ENCODE results near the gene CNIH2. TPM values are rescaled to one million over a fixed set of nuclear protein-coding genes. Genes with fewer than 3 reads are reported as not detected.

CNIH2 gene
- polyA plus RNA-seq, 1 donor from 2014 or later: 47.9 TPM

DNA sequence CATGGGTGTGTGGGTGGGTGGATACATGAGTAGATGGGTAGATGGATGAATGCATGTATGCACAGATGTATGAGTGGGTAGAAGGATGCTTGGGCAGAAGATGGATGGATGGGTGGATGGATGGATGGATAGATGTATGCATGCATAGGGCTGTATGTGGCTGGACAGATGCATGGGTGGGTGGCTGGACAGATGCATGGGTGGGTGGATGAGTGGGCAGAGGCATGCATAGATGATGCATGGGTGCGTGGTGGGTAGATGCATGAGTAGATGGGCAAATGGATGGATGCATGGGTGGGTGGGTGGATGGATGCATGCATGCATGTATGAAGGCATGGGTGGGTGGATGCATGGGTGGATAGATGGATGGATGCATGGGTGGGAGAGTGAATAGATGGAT, 45.7 kb downstream of the CNIH2 start:
- H4K20me1 ChIP-seq (ENCODE audit: insufficient read depth): no peaks in the 10 kb centered on the region
- no peaks in the 10 kb centered on the region for H3K27me3 ChIP-seq (ENCODE audit: insufficient read depth, low read depth, low read length)
- no peaks in the 10 kb centered on the region for H3K9me2 ChIP-seq (ENCODE audit: insufficient read depth, low read length)
- no peaks in the 10 kb centered on the region for H3F3A ChIP-seq (ENCODE audit: insufficient read depth, low read length, poor library complexity, severe bottlenecking)
- H3K9me3 ChIP-seq (ENCODE audit: low read length): no peaks in the 10 kb centered on the region
- no peak overlapping the region for H2AFZ ChIP-seq (ENCODE audit: low read depth, low read length)
- H3K4me2 ChIP-seq (ENCODE audit: low read length): no peak overlapping the region
- no peak overlapping the region for H3K4me3 ChIP-seq (ENCODE audit: low read length)
- no peak overlapping the region for H3K27ac ChIP-seq (ENCODE audit: low read length)
- TF ChIP-seq, protein P1, sequence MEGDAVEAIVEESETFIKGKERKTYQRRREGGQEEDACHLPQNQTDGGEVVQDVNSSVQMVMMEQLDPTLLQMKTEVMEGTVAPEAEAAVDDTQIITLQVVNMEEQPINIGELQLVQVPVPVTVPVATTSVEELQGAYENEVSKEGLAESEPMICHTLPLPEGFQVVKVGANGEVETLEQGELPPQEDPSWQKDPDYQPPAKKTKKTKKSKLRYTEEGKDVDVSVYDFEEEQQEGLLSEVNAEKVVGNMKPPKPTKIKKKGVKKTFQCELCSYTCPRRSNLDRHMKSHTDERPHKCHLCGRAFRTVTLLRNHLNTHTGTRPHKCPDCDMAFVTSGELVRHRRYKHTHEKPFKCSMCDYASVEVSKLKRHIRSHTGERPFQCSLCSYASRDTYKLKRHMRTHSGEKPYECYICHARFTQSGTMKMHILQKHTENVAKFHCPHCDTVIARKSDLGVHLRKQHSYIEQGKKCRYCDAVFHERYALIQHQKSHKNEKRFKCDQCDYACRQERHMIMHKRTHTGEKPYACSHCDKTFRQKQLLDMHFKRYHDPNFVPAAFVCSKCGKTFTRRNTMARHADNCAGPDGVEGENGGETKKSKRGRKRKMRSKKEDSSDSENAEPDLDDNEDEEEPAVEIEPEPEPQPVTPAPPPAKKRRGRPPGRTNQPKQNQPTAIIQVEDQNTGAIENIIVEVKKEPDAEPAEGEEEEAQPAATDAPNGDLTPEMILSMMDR (IDR thresholded peaks at IDR 0.05; ENCODE audit: poor library complexity, severe bottlenecking): no peak
- TF ChIP-seq EP300 (conservative IDR thresholded peaks at IDR 0.05; ENCODE audit: poor library complexity, severe bottlenecking): no peak
- no peak for TF ChIP-seq EZH2 (IDR thresholded peaks at IDR 0.05; ENCODE audit: borderline replicate concordance, insufficient read depth, low read length, poor library complexity, severe bottlenecking)
- TF ChIP-seq RAD21 (conservative IDR thresholded peaks at IDR 0.05): no peak
- TF ChIP-seq SMC3 (conservative IDR thresholded peaks at IDR 0.05; ENCODE audit: poor library complexity): no peak
- TF ChIP-seq MXI1 (conservative IDR thresholded peaks at IDR 0.05; ENCODE audit: poor library complexity, severe bottlenecking): no peak
- TF ChIP-seq POLR2AphosphoS5 (IDR thresholded peaks at IDR 0.05): no peak
- TF ChIP-seq, protein P2, sequence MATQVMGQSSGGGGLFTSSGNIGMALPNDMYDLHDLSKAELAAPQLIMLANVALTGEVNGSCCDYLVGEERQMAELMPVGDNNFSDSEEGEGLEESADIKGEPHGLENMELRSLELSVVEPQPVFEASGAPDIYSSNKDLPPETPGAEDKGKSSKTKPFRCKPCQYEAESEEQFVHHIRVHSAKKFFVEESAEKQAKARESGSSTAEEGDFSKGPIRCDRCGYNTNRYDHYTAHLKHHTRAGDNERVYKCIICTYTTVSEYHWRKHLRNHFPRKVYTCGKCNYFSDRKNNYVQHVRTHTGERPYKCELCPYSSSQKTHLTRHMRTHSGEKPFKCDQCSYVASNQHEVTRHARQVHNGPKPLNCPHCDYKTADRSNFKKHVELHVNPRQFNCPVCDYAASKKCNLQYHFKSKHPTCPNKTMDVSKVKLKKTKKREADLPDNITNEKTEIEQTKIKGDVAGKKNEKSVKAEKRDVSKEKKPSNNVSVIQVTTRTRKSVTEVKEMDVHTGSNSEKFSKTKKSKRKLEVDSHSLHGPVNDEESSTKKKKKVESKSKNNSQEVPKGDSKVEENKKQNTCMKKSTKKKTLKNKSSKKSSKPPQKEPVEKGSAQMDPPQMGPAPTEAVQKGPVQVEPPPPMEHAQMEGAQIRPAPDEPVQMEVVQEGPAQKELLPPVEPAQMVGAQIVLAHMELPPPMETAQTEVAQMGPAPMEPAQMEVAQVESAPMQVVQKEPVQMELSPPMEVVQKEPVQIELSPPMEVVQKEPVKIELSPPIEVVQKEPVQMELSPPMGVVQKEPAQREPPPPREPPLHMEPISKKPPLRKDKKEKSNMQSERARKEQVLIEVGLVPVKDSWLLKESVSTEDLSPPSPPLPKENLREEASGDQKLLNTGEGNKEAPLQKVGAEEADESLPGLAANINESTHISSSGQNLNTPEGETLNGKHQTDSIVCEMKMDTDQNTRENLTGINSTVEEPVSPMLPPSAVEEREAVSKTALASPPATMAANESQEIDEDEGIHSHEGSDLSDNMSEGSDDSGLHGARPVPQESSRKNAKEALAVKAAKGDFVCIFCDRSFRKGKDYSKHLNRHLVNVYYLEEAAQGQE (IDR thresholded peaks at IDR 0.05; ENCODE audit: borderline replicate concordance): no peak
- no peak for TF ChIP-seq TAF1 (IDR thresholded peaks at IDR 0.05; ENCODE audit: low read depth)
- H3K79me2 ChIP-seq (replicated peaks; ENCODE audit: insufficient read depth, low read length): no peaks in the 10 kb centered on the region
- no peak overlapping the region for H3K9ac ChIP-seq (ENCODE audit: low read length)
- H3K36me3 ChIP-seq (ENCODE audit: insufficient read depth, low read length): no peaks in the 10 kb centered on the region

DNA sequence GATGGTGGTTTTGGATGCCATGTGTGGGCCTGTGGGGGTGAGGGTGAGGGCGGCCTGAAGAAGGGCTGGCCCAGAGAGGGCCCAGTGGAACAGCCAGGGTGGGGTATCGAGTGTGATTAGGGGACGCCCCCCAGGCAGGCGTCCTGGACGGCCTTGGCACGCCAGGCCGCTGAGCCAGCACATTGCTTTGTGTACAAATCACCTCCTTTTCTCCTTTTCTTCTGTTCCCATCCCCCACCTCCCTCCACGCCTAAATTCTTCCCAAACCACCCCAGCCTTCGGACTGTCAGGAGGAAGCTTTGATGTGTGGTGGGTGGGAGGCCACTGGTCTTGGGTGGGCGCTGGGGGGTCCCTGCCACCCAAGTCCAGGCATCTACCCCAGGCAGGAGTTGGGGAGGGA, 46.7 kb downstream of the CNIH2 start:
- no peak overlapping the region for H3K27ac ChIP-seq (ENCODE audit: low read length)
- no peak overlapping the region for H3K9ac ChIP-seq (ENCODE audit: low read length)
- H4K20me1 ChIP-seq (ENCODE audit: insufficient read depth): no peaks in the 10 kb centered on the region
- no peak overlapping the region for H2AFZ ChIP-seq (ENCODE audit: low read depth, low read length)
- H3K36me3 ChIP-seq (ENCODE audit: insufficient read depth, low read length): no peaks in the 10 kb centered on the region
- H3K27me3 ChIP-seq (ENCODE audit: insufficient read depth, low read depth, low read length): no peaks in the 10 kb centered on the region
- H3K79me2 ChIP-seq (replicated peaks; ENCODE audit: insufficient read depth, low read length): no peaks in the 10 kb centered on the region
- H3K9me2 ChIP-seq (ENCODE audit: insufficient read depth, low read length): no peaks in the 10 kb centered on the region
- H3K4me3 ChIP-seq (ENCODE audit: low read length): no peak overlapping the region
- TF ChIP-seq, protein P2 (IDR thresholded peaks at IDR 0.05; ENCODE audit: borderline replicate concordance): no peak
- TF ChIP-seq, protein P1 (IDR thresholded peaks at IDR 0.05; ENCODE audit: poor library complexity, severe bottlenecking): no peak
- TF ChIP-seq EZH2 (IDR thresholded peaks at IDR 0.05; ENCODE audit: borderline replicate concordance, insufficient read depth, low read length, poor library complexity, severe bottlenecking) (no peak), MXI1 (conservative IDR thresholded peaks at IDR 0.05; ENCODE audit: poor library complexity, severe bottlenecking) (no peak)
- no peaks in the 10 kb centered on the region for H3K9me3 ChIP-seq (ENCODE audit: low read length)
- H3K4me2 ChIP-seq (ENCODE audit: low read length): no peak overlapping the region
- no peaks in the 10 kb centered on the region for H3F3A ChIP-seq (ENCODE audit: insufficient read depth, low read length, poor library complexity, severe bottlenecking)

Measured in neural cell (in vitro differentiated cells).